T-cell (primary cell): Measurements from ENCODE around the gene PPM1A. TPM values are rescaled to one million over a fixed set of nuclear protein-coding genes. Genes with fewer than 3 reads are reported as not detected.

Experiments
- ATAC-seq, 4 experiments: fragments of 200-7000 bp in 3 of 4; fragments of 150-1000 bp in 1 of 4; cut with Tn5 transposase; replicated peaks in 1 of 4; 1 replicate in 3 of 4; 2 replicates in 1 of 4; pipeline ENCODE4 v1.10.0; 2021; ENCODE audit warnings: moderate library complexity in 3 of 4, mild to moderate bottlenecking in 2 of 4, moderate number of reproducible peaks in 1 of 4
- CTCF ChIA-PET, 2 donors: fragments of 300-600 bp; sonication (Branson Sonifier 250); formaldehyde crosslinking; loops; one replicate each; lab custom pipeline; 2022; ENCODE audit warnings: antibody characterized with exemption in 2 of 2; lab: Charles Lee
- POLR2A ChIA-PET, 2 donors: fragments of 300-600 bp; sonication (Branson Sonifier 250); formaldehyde crosslinking; loops; one replicate each; lab custom pipeline; 2022; ENCODE audit warnings: antibody characterized with exemption in 2 of 2; lab: Charles Lee
- DNase-seq, 35 experiments: peaks; one replicate each; pipeline versions ENCODE4 v3.0.0 to v3.0.0-alpha.2; 2013 to 2023
- H3K27ac ChIP-seq: one replicate; pipeline ENCODE4 v1.5.1; 2013; ENCODE audit warnings: low read length
- H3K27me3 ChIP-seq, 2 experiments: replicated peaks in 1 of 2; 1 replicate in 1 of 2; 2 replicates in 1 of 2; pipeline versions ENCODE4 v1.6.1 to v1.7.0; 2013; ENCODE audit warnings: low read length in 1 of 2, mixed read lengths in 1 of 2; ENCODE audit not compliant: control insufficient read depth in 2 of 2, insufficient read depth in 2 of 2; ENCODE audit errors: extremely low read depth in 1 of 2
- H3K36me3 ChIP-seq, 2 donors: 1 replicate in 1 of 2; 2 replicates in 1 of 2; pipeline versions ENCODE4 v1.6.1 to v1.7.0; 2013; ENCODE audit warnings: low read length in 1 of 2; ENCODE audit not compliant: control insufficient read depth in 2 of 2, insufficient read depth in 1 of 2; ENCODE audit errors: extremely low read depth in 1 of 2
- H3K4me1 ChIP-seq, 2 experiments: 1 replicate in 1 of 2; 2 replicates in 1 of 2; pipeline versions ENCODE4 v1.6.1 to v1.7.0; 2013; ENCODE audit warnings: low read length in 2 of 2, mixed read lengths in 1 of 2; ENCODE audit not compliant: insufficient read depth in 2 of 2, control insufficient read depth in 1 of 2; ENCODE audit errors: extremely low read depth in 1 of 2
- H3K4me3 ChIP-seq, 2 donors: 1 replicate in 1 of 2; 2 replicates in 1 of 2; pipeline versions ENCODE4 v1.5.1 to v1.7.0; 2013; ENCODE audit warnings: mild to moderate bottlenecking in 2 of 2, low read length in 1 of 2, moderate library complexity in 1 of 2; ENCODE audit not compliant: control insufficient read depth in 1 of 2; ENCODE audit errors: extremely low read depth in 1 of 2
- H3K9me3 ChIP-seq: 2 replicates; pipeline ENCODE4 v1.7.0; 2013
- H3K27ac Mint-ChIP-seq, 2 donors: one replicate each; pipeline ENCODE4 v1.8.0; 2020 to 2021; ENCODE audit warnings: mild to moderate bottlenecking in 2 of 2, mixed read lengths in 2 of 2
- H3K27me3 Mint-ChIP-seq, 2 donors: one replicate each; pipeline ENCODE4 v1.8.0; 2021 to 2022; ENCODE audit warnings: mixed read lengths in 2 of 2
- H3K36me3 Mint-ChIP-seq: one replicate; pipeline ENCODE4 v1.8.0; 2021; ENCODE audit warnings: mixed read lengths
- H3K4me1 Mint-ChIP-seq, 3 donors: one replicate each; pipeline ENCODE4 v1.8.0; 2020 to 2022; ENCODE audit warnings: mixed read lengths in 3 of 3, mild to moderate bottlenecking in 1 of 3
- H3K4me3 Mint-ChIP-seq, 3 donors: one replicate each; pipeline ENCODE4 v1.8.0; 2020 to 2022; ENCODE audit warnings: mild to moderate bottlenecking in 3 of 3, mixed read lengths in 3 of 3, moderate library complexity in 3 of 3
- H3K9me3 Mint-ChIP-seq, 3 donors: one replicate each; pipeline ENCODE4 v1.8.0; 2020 to 2022; ENCODE audit warnings: mixed read lengths in 3 of 3
- WGBS: methylation state at CpG from one replicate; pipeline ENCODE4 v1.1.5; 2013; ENCODE audit warnings: missing lambda C conversion rate; ENCODE audit not compliant: insufficient coverage; 5-methylcytosine and 5-hydroxymethylcytosine counted together
- total RNA-seq, 35 experiments: library from RNA in 6 of 35; stranded (reverse) in 6 of 35; fragments of 120-200 nt in 1 of 35; gene quantifications; one replicate each; pipeline versions ENCODE4 v1.2.1 to v1.2.4 and lab custom pipeline; 2013 to 2026

The PPM1A gene
- total RNA-seq, 5 donors from 2014 or later (not counting 1 experiment from before 2014, with no cell fraction given), result 42.8 to 71.6 (median 46.1) TPM

DNA sequence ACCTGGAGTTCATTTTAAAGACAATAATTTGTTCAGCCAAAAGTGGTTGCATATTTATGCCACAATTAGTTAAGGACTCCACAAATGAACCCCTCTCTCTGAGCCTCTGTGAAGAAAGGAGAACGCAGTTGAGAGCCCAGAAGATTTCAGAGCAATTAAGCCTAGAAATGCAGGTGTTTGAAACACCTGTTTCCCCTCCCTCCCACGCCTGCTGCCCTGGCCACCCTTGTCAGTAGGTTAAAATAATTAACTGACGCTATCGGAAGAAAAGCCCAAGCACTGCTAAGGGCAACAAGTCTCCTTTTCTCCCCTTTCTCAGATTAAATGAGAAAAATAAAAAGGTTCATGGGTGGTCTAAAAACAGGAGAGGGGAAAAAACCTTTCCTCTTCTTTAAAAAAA lies 99.2 kb downstream of the PPM1A start:
- H3K9me3 Mint-ChIP-seq, result no peaks in the 10 kb centered on the region
- ChIA-PET POLR2A (interaction anchor here in 1 of 2 donors (0.6 kb wide), 1 partner anchor 9 kb away, joined by 3 read pairs; no protein-coding TSS in a partner anchor), CTCF (interaction anchor here in 1 of 2 donors (0.8 to 2.7 kb wide), 2 partner anchors 12 to 140 kb away, joined by 3 to 8 read pairs; no protein-coding TSS in a partner anchor)
- WGBS, result no CpG with 5 or more reads among the region's 4 CpGs
- H3K36me3 Mint-ChIP-seq, result no peaks in the 10 kb centered on the region
- ATAC-seq (no peak), DNase-seq (no peak)
- Histone ChIP-seq H3K27me3 (peaks cover 0 to 3% of the 10 kb centered on the region in 2 experiments), H3K27ac (no peak overlapping the region), H3K4me1 (no peaks in the 10 kb centered on the region), H3K4me3 (no peak overlapping the region), H3K9me3 (no peaks in the 10 kb centered on the region), H3K36me3 (no peaks in the 10 kb centered on the region)
- H3K27ac Mint-ChIP-seq, result no peak overlapping the region
- peaks cover 7 to 8% of the 10 kb centered on the region in 2 donors for H3K27me3 Mint-ChIP-seq
- peaks cover 0 to 2% (median 0%) of the 10 kb centered on the region in 3 donors for H3K4me1 Mint-ChIP-seq
- H3K4me3 Mint-ChIP-seq, result no peak overlapping the region

Other genes starting within 250 kb of the PPM1A start
- 10 to 100 TPM; 36.4 to 50.4 (median 47.4) TPM for gene PCNX4, start 157.3 kb upstream of the PPM1A start, total RNA-seq
- 10 to 100 TPM; 37.1 to 66.9 (median 54.0) TPM for gene DHRS7, start 83.8 kb upstream of the PPM1A start, total RNA-seq
- gene C14orf39, start 236.8 kb downstream of the PPM1A start, total RNA-seq, result not detected